ENCODE data around the gene COL18A1.

COL18A1 gene

GRCh38 chr21:45414396-45415187 is 9.6 kb downstream of the COL18A1 start:
- no peak for DNase-seq (ENCODE audit: low spot score)

DNA sequence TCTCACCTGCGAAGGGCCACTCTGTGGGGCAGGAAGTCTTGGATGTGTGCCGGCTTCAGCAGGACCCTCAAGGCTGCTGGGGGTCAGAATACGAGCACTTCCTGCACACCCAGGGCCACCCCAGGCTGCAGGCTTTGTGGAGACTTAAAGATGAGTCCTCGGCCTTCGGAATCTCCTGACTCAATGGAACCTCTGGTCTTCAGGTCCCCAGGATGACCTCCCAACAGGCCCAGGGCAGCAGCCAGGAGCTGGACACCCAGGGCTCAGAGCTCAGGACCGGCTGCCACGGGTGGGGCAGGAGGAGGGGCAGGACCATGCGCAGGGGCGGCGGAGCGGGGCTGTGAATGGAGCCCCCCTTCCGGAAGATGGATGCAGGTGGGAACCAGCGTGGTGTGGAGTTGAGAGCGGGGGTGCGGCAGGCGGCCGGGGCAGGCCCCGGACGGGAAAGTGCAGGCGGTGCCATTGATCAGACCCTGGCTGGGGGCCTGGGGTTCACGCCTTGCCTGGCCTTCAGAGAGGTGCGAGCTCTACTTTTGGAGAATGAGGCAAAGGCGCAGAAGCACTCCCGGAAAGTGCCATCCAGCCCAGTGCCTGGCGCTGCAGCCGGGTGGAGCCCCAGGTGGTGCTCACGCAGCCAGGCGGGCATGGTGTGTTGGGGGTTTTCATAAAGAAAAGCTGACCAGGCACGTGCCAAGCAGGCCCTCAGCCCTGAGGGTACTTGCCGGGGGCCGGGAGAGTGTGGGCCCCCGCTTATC is 10.4 kb downstream of the COL18A1 start:
- no peak for DNase-seq (ENCODE audit: low spot score)

GRCh38 chr21:45415943-45416611 is 11.1 kb downstream of the COL18A1 start:
- no peak for DNase-seq (ENCODE audit: low spot score)

DNA sequence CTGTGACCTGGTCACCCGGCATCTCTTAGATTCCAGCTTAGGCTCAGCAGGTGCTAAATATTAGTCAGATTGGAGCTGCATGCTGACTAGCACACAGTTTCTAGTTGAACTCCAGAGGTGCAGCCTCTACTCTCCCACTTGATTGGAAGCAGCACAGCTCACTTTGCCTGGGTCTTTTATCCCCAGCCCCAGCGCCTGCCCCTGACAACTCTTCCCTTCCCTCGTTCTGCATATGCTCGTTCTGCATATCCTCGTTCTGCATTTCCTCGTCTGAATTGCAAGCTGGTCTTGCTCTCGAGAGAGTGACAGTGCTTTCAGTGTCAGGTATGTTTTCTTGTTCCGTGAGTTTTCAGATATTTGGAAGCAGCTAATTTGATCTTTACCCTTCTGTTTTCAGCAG is 11.7 kb downstream of the COL18A1 start:
- no peak for DNase-seq (ENCODE audit: low spot score)

DNA sequence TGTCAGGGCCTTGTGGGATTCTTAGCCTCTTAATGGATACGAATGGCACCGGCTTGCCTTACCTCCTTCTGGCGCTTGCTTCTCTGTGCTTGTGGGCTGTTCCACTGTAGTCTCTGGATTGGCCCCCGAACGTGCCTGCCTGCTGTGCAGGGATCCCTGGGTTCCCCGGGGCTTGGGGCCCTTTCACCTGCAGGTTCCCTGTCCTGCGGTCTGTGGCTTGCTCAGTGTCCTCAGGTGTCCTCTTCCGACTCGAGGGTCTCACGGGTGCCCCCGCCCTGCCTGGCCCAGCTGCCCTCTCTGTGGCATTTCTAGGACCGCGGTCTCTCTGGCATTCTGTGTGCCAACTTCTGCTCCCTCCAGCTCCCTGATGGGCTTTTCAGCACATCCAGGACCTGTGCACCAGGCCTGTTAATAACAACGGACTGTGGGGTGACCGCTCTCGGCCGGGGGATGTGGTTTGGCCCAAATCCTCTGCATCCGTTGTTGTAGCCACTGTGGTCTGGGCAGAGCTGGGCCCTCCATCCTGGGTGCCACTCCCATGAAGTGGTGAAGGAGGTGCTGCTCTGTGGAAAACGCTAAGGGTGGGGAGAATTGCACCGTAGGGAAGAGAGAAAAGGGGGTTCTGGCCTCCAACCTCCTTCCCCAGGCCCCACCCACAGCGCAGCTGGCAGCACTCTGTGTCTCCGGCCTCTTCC is 12.4 kb downstream of the COL18A1 start:
- no peak for DNase-seq (ENCODE audit: low spot score)

DNA sequence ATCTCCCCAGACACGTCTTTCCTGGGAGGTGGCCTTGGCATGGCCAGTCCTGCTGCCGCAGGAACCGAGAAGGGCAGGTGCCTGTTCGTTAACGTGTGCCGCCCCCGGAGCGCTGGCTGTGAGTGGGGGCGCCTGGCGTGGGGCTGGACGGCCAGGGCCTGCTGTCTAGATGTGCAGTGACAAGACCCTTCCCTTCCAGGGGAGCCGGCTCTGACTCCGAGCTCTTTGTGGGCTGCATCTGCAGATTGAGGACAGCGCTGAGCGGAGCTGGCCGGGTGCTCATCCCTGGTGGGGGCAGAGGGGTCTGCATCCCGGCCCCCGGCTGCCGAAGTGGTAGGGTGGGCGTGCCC is 13.0 kb downstream of the COL18A1 start:
- DNase-seq (ENCODE audit: low spot score): no peak

DNA sequence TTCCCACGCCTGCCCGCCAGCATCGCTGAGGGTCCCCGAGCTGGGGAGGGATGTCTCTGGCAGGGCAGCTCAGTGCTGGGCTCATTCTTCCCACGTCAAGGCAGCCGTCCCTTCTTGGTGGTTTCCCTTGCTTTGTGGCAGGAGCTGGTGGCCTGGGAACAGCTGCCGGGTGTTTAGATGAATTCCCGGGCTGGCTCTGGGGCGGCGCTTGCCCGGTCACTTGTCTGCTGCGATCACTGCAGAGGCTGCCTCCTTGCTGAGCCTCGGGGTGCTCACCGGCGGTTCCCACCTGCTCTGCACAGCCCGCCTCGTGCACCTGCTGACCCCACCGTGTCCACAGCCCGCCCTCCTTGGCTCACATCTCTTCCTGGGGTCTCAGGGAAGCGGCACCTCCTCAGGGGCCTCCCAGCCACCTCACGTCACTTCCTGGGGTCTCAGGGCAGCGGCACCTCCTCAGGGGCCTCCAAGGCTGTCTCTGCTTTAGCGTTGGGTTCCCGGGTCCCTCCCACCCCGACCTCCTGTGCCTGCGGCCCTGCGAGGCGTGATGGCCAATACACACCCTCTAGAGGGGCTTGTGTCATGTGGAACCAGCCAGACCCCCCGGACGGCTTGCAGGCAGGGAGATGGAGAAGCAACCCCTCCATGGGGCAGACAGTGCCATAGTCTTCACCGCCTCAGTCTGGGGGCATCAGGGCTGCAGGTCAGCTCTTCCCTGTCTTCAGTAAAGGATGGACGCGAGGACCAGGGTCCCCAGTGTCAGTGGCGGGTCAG is 13.5 kb downstream of the COL18A1 start:
- DNase-seq (ENCODE audit: low spot score): no peak

GRCh38 chr21:45419162-45419561 is 14.2 kb downstream of the COL18A1 start:
- no peak for DNase-seq (ENCODE audit: low spot score)

DNA sequence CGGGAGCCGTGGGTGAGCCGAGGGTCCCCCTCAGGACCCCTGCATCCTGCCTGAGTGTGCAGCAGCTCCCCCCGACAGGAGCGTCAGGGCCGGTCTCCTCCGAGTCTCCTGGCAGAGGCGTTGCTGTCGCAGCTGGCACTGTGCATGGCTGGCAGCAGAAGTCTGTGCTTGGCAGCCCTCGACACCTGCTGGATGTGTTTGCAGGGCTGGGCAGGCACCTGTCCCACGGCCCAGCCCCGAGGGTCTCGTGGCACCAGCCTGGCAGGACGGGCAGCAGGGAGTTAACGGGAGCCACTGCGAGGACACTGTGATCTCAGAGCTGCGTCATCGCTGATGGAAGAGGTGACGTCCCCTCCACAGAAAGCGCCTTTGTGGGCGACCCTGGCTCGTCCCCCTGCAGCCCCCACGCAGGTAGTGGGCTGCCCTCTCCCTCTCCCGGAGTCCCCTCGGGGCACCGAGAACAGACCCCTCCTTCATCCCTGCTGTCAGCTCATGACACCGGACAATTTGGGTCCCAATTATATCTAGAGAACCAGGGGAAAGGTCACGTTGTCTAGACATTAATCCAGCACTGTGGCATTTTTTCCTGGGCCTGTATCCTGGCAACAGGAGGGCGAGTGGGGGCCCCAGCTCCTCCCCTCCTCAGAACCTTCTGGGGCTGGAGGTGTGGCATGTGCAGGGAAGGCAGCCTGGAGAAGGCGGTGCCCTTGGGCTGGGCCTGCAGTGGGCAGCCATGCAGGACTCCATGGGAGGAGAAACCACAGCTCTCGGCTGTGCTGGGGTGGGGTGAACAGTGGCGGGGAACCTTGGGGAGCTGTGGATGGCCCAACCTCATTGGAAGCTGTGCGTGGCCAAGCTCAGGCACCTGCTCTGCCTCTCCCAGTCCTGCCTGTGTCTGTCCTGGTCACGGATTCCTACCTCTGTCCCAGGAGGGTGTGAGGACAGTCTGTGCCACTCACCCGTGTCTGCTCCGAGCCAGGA is 15.4 kb downstream of the COL18A1 start:
- peak; percentile 45 for DNase-seq (ENCODE audit: low spot score)

GRCh38 chr21:45421071-45421845 is 16.3 kb downstream of the COL18A1 start:
- no peak for DNase-seq (ENCODE audit: low spot score)

GRCh38 chr21:45421846-45422775 is 17.1 kb downstream of the COL18A1 start:
- DNase-seq (ENCODE audit: low spot score): no peak

- no peak for DNase-seq (ENCODE audit: low spot score)
Observed at GRCh38 chr21:45423201-45423955, 18.4 kb downstream of the COL18A1 start.

GRCh38 chr21:45423968-45424853 is 19.2 kb downstream of the COL18A1 start:
- DNase-seq (ENCODE audit: low spot score): no peak

GRCh38 chr21:45424854-45425795 is 20.2 kb downstream of the COL18A1 start:
- DNase-seq (ENCODE audit: low spot score): no peak

Data from Ammon's horn (tissue), 1 donor.